GM23338 (cell line): ENCODE measurements around the gene SCART1. TPM values are rescaled to one million over a fixed set of nuclear protein-coding genes. Genes with fewer than 3 reads are reported as not detected.

Source experiments
- ATAC-seq: fragments of 200-7000 bp; cut with Tn5 transposase; 3 replicates; pipeline ENCODE4 v1.9.1; 2020
- DNase-seq: peaks from one replicate; pipeline ENCODE4 v3.0.0-alpha.2; 2015; ENCODE audit warnings: low spot score
- H2AFZ ChIP-seq: fragments of 200-600 bp; sonication (generic); 2 replicates; pipeline ENCODE4 v1.8.0; 2016; ENCODE audit warnings: antibody characterized with exemption, mild to moderate bottlenecking, moderate library complexity
- H3F3A ChIP-seq: fragments of 200-600 bp; sonication (generic); replicated peaks from 2 replicates; pipeline ENCODE4 v1.8.0; 2017; ENCODE audit warnings: antibody characterized with exemption, mixed run types, low read depth
- H3K27ac ChIP-seq: fragments of 200-600 bp; sonication (generic); 2 replicates; pipeline ENCODE4 v1.6.1; 2016; ENCODE audit warnings: low read depth
- H3K27me3 ChIP-seq: fragments of 200-600 bp; sonication (generic); 2 replicates; pipeline ENCODE4 v1.8.0; 2016; ENCODE audit warnings: mild to moderate bottlenecking, mixed run types, moderate library complexity; ENCODE audit not compliant: insufficient read depth
- H3K36me3 ChIP-seq: fragments of 200-600 bp; sonication (generic); 2 replicates; pipeline ENCODE4 v1.8.0; 2016; ENCODE audit warnings: mild to moderate bottlenecking; ENCODE audit not compliant: insufficient read depth
- H3K4me1 ChIP-seq: fragments of 200-600 bp; sonication (generic); 2 replicates; pipeline ENCODE4 v1.8.0; 2016; ENCODE audit warnings: mild to moderate bottlenecking, moderate library complexity; ENCODE audit not compliant: insufficient read depth
- H3K4me2 ChIP-seq: fragments of 200-600 bp; sonication (generic); 2 replicates; pipeline ENCODE4 v1.7.1; 2017; ENCODE audit warnings: mixed run types
- H3K4me3 ChIP-seq: fragments of 200-600 bp; sonication (generic); 2 replicates; pipeline ENCODE4 v1.6.1; 2016; ENCODE audit warnings: mixed run types
- H3K79me2 ChIP-seq: fragments of 200-600 bp; sonication (generic); replicated peaks from 2 replicates; pipeline ENCODE4 v1.8.0; 2017; ENCODE audit warnings: mild to moderate bottlenecking; ENCODE audit not compliant: insufficient read depth
- H3K9me2 ChIP-seq: fragments of 200-600 bp; sonication (generic); 2 replicates; pipeline ENCODE4 v1.8.0; 2017; ENCODE audit not compliant: insufficient read depth
- H4K20me1 ChIP-seq: fragments of 200-600 bp; sonication (generic); replicated peaks from 2 replicates; pipeline ENCODE4 v1.8.0; 2017; ENCODE audit warnings: mild to moderate bottlenecking; ENCODE audit not compliant: insufficient read depth
- H3K27ac Mint-ChIP-seq: 2 replicates; pipeline ENCODE4 v1.8.0; 2020; ENCODE audit warnings: inconsistent platforms, mild to moderate bottlenecking, moderate library complexity, mixed read lengths
- H3K27me3 Mint-ChIP-seq: 3 replicates; pipeline ENCODE4 v1.8.0; 2022; ENCODE audit warnings: low read depth, mild to moderate bottlenecking, moderate library complexity, mixed read lengths, inconsistent platforms; ENCODE audit not compliant: insufficient read depth, poor library complexity
- H3K36me3 Mint-ChIP-seq: 3 replicates; pipeline ENCODE4 v1.8.0; 2021; ENCODE audit warnings: low read depth, mild to moderate bottlenecking, inconsistent platforms, moderate library complexity, mixed read lengths
- H3K4me1 Mint-ChIP-seq: 3 replicates; pipeline ENCODE4 v1.8.0; 2020; ENCODE audit warnings: mild to moderate bottlenecking, inconsistent platforms, mixed read lengths
- H3K4me3 Mint-ChIP-seq: 3 replicates; pipeline ENCODE4 v1.8.0; 2021; ENCODE audit warnings: moderate library complexity, mild to moderate bottlenecking, inconsistent platforms, mixed read lengths
- H3K9me3 Mint-ChIP-seq: 3 replicates; pipeline ENCODE4 v1.8.0; 2020; ENCODE audit warnings: moderate library complexity, mild to moderate bottlenecking, inconsistent platforms, mixed read lengths
- CREB1 ChIP-seq: fragments of 250-450 bp; sonication (Bioruptor Pico); IDR thresholded peaks from 2 replicates; pipeline ENCODE4 v1.5.0; 2020; ENCODE audit warnings: low read depth, mild to moderate bottlenecking, moderate library complexity
- EZH2 ChIP-seq: fragments of 200-600 bp; sonication (generic); IDR thresholded peaks from one replicate; pipeline ENCODE4 v1.8.0; 2017; ENCODE audit warnings: antibody characterized with exemption, mild to moderate bottlenecking, low read depth; ENCODE audit not compliant: unreplicated experiment
- EZH2phosphoT487 ChIP-seq: fragments of 200-600 bp; sonication (generic); IDR thresholded peaks from one replicate; pipeline ENCODE4 v1.8.1; 2018; ENCODE audit warnings: antibody characterized with exemption; ENCODE audit not compliant: unreplicated experiment
- NANOG ChIP-seq: IDR thresholded peaks from 2 replicates; pipeline ENCODE4 v1.6.1; 2016; ENCODE audit warnings: antibody characterized with exemption, borderline replicate concordance
- POLR2AphosphoS5 ChIP-seq: IDR thresholded peaks from 2 replicates; pipeline ENCODE4 v1.6.1; 2016; ENCODE audit warnings: antibody characterized with exemption, low read depth
- ZNF331 ChIP-seq: fragments of 250-450 bp; sonication (Bioruptor Pico); IDR thresholded peaks from 2 replicates; pipeline ENCODE4 v1.5.0; 2020; ENCODE audit warnings: low read depth, mild to moderate bottlenecking, moderate library complexity
- ZNF462 ChIP-seq: fragments of 250-450 bp; sonication (Bioruptor Pico); IDR thresholded peaks from 2 replicates; pipeline ENCODE4 v1.5.0; 2020; ENCODE audit warnings: mild to moderate bottlenecking, moderate library complexity
- polyA plus RNA-seq: library from polyadenylated mRNA; unstranded; fragments of >200 nt; fragmentation: Nextera tagmentation; extraction: Ambion mirVana; gene quantifications from 2 replicates; pipeline ENCODE4 v1.2.1, GENCODE V29; 2016
- total RNA-seq: library from RNA; depleted of rRNA; stranded (reverse); fragments of >200 nt; shearing (Covaris generic); gene quantifications from 2 replicates; pipeline ENCODE4 v1.2.3, GENCODE V29; 2014

Gene SCART1
- total and polyA plus RNA-seq, 2 experiments from 2014 or later: 0.59 TPM; not detected in 1

GRCh38 chr10:133456041-133456951 is 2.6 kb downstream of the SCART1 start (continued):
- TF ChIP-seq ZNF462 (CRISPR knock-in tag): no peak
- TF ChIP-seq CREB1 (CRISPR knock-in tag): no peak
- no peak for TF ChIP-seq POLR2AphosphoS5
- no peak for TF ChIP-seq EZH2phosphoT487
- no peak for TF ChIP-seq EZH2

GRCh38 chr10:133457100-133457841 is 3.5 kb downstream of the SCART1 start:
- no peaks in the 10 kb centered on the region for H3K4me1 ChIP-seq
- no peaks in the 10 kb centered on the region for H3K9me2 ChIP-seq
- Mint-ChIP-seq H3K27me3 (peaks cover 19% of the 10 kb centered on the region), H3K4me3 (no peak overlapping the region), H3K4me1 (no peaks in the 10 kb centered on the region), H3K27ac (no peak overlapping the region), H3K9me3 (peaks cover 61% of the 10 kb centered on the region), H3K36me3 (peaks cover 7% of the 10 kb centered on the region; the same call in 1 of the 3 replicates)
- no peaks in the 10 kb centered on the region for H4K20me1 ChIP-seq
- no peaks in the 10 kb centered on the region for H3K79me2 ChIP-seq
- H3K27ac ChIP-seq: no peak overlapping the region
- H3K4me3 ChIP-seq: no peak overlapping the region
- no peak overlapping the region for H2AFZ ChIP-seq
- ATAC-seq (no peak), DNase-seq (no peak)
- no peaks in the 10 kb centered on the region for H3K27me3 ChIP-seq
- H3K36me3 ChIP-seq: no peaks in the 10 kb centered on the region
- no peaks in the 10 kb centered on the region for H3F3A ChIP-seq
- no peak overlapping the region for H3K4me2 ChIP-seq
- TF ChIP-seq CREB1 (CRISPR knock-in tag) (no peak), NANOG (no peak), ZNF331 (CRISPR knock-in tag) (no peak), ZNF462 (CRISPR knock-in tag) (no peak)
